Measurements from ENCODE around the gene SLC19A1. TPM values are rescaled to one million over a fixed set of nuclear protein-coding genes. Genes with fewer than 3 reads are reported as not detected.

SLC19A1 gene
- polyA plus RNA-seq, 5 donors = 22.7 to 36.4 (median 24.4) TPM

GRCh38 chr21:45494135-45494850 is 47.9 kb downstream of the SLC19A1 start:
- no peak for DNase-seq

GRCh38 chr21:45493401-45494001 is 48.7 kb downstream of the SLC19A1 start:
- no peak for DNase-seq

- DNase-seq = no peak
Measured at GRCh38 chr21:45492765-45493164, 49.5 kb downstream of the SLC19A1 start.

- DNase-seq = no peak
Measured at GRCh38 chr21:45491623-45492022, 50.6 kb downstream of the SLC19A1 start.

- no peak for DNase-seq
Measured at GRCh38 chr21:45491056-45491455, 51.2 kb downstream of the SLC19A1 start.

GRCh38 chr21:45490049-45490731 is 52.0 kb downstream of the SLC19A1 start:
- no peak for DNase-seq

- no peak for DNase-seq
Measured at GRCh38 chr21:45489722-45489982, 52.6 kb downstream of the SLC19A1 start.

GRCh38 chr21:45488931-45489721 is 53.1 kb downstream of the SLC19A1 start:
- DNase-seq = no peak

- no peak for DNase-seq
Measured at GRCh38 chr21:45487891-45488600, 54.2 kb downstream of the SLC19A1 start.

GRCh38 chr21:45487161-45487806 is 55.0 kb downstream of the SLC19A1 start:
- DNase-seq = no peak

GRCh38 chr21:45486443-45487160 is 55.6 kb downstream of the SLC19A1 start:
- DNase-seq = no peak

GRCh38 chr21:45485686-45486442 is 56.4 kb downstream of the SLC19A1 start:
- no peak for DNase-seq

GRCh38 chr21:45484318-45484717 is 57.9 kb downstream of the SLC19A1 start:
- DNase-seq = no peak

GRCh38 chr21:45482899-45483821 is 59.1 kb downstream of the SLC19A1 start:
- no peak for DNase-seq

GRCh38 chr21:45481977-45482898 is 60.0 kb downstream of the SLC19A1 start:
- no peak for DNase-seq

GRCh38 chr21:45481566-45481965 is 60.7 kb downstream of the SLC19A1 start:
- DNase-seq = no peak

GRCh38 chr21:45480701-45481500 is 61.3 kb downstream of the SLC19A1 start:
- no peak for DNase-seq
